Upper lobe of left lung (tissue), 4 donors: Measurements from ENCODE around the gene IRF8.

Source experiments
- EP300 ChIP-seq, 4 donors: sonication (generic); formaldehyde crosslinking; IDR thresholded peaks; one replicate each; pipeline ENCODE4 v1.5.1; 2017; ENCODE audit warnings: antibody characterized with exemption in 4 of 4, control low read depth in 2 of 4
- POLR2A ChIP-seq, 4 donors: fragments of 450-650 bp; IDR thresholded peaks; one replicate each; pipeline ENCODE4 v1.5.1; 2016 to 2017; ENCODE audit warnings: antibody characterized with exemption in 4 of 4, mild to moderate bottlenecking in 2 of 4
- TF ChIP-seq, protein P1 (sequence below), 6 experiments: fragments of 450-650 bp in 4 of 6; fragments of 200-600 bp in 2 of 6; sonication (generic) in 2 of 6; IDR thresholded peaks; one replicate each; pipeline ENCODE4 v1.5.1; 2016 to 2019; ENCODE audit warnings: antibody characterized with exemption in 6 of 6

DNA sequence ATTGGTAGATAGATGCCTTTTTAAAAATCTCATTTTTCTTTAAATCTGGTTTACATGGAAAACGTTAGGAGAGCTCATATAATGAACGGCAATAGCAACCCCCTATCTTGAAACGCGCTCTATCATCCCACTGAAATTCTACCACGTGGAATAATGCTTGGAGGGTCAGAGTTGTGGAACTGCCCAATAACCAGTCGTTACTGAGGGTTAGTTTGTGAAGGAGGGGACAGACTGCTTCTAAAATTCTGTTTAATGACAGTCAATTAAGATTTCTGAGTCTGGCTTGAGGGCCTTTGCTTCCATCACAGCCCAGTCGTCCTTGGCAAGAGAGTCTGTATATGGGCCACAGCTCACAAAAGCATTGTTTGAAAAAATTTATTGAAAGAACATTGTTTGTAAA, 482 bp downstream of the IRF8 start:
- TF ChIP-seq POLR2A (IDR thresholded peaks at IDR 0.05) (no peak), EP300 (IDR thresholded peaks at IDR 0.05) (no peak)
- TF ChIP-seq, protein P1, sequence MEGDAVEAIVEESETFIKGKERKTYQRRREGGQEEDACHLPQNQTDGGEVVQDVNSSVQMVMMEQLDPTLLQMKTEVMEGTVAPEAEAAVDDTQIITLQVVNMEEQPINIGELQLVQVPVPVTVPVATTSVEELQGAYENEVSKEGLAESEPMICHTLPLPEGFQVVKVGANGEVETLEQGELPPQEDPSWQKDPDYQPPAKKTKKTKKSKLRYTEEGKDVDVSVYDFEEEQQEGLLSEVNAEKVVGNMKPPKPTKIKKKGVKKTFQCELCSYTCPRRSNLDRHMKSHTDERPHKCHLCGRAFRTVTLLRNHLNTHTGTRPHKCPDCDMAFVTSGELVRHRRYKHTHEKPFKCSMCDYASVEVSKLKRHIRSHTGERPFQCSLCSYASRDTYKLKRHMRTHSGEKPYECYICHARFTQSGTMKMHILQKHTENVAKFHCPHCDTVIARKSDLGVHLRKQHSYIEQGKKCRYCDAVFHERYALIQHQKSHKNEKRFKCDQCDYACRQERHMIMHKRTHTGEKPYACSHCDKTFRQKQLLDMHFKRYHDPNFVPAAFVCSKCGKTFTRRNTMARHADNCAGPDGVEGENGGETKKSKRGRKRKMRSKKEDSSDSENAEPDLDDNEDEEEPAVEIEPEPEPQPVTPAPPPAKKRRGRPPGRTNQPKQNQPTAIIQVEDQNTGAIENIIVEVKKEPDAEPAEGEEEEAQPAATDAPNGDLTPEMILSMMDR (IDR thresholded peaks at IDR 0.05) = no peak
